DND-41 (cell line): Measurements from ENCODE around the gene CCDC192.

ENCODE experiments used
- ATAC-seq: fragments of 200-7000 bp; cut with Tn5 transposase; 3 replicates; pipeline ENCODE4 v1.9.1; 2021; ENCODE audit warnings: low read depth; ENCODE audit not compliant: insufficient read depth
- DNase-seq: peaks from one replicate; pipeline ENCODE4 v3.0.0-alpha.2; 2020
- H2AFZ ChIP-seq: 2 replicates; pipeline ENCODE4 v1.6.0; 2012; ENCODE audit warnings: low read depth, low read length
- H3K27ac ChIP-seq: 2 replicates; pipeline ENCODE4 v1.5.1; 2012; ENCODE audit warnings: low read length, inconsistent platforms
- H3K27me3 ChIP-seq: fragments of 200-600 bp; sonication (generic); 2 replicates; pipeline ENCODE4 v1.6.0; 2012; ENCODE audit warnings: low read length, mild to moderate bottlenecking, inconsistent platforms; ENCODE audit not compliant: insufficient read depth, poor library complexity
- H3K36me3 ChIP-seq: 2 replicates; pipeline ENCODE4 v1.5.1; 2012; ENCODE audit warnings: low read length, inconsistent platforms; ENCODE audit not compliant: insufficient read depth
- H3K4me1 ChIP-seq: 2 replicates; pipeline ENCODE4 v1.5.1; 2012; ENCODE audit warnings: mild to moderate bottlenecking, low read length; ENCODE audit not compliant: insufficient read depth
- H3K4me2 ChIP-seq: 2 replicates; pipeline ENCODE4 v1.6.0; 2012; ENCODE audit warnings: mild to moderate bottlenecking, moderate library complexity, low read length, inconsistent platforms; ENCODE audit not compliant: insufficient read depth
- H3K4me3 ChIP-seq, 2 experiments: fragments of 200-600 bp in 1 of 2; shearing (Covaris generic) in 1 of 2; 2 replicates each; pipeline ENCODE4 v1.5.1; 2012 to 2016; ENCODE audit warnings: inconsistent platforms in 2 of 2, low read length in 2 of 2, mild to moderate bottlenecking in 2 of 2, low read depth in 1 of 2, moderate library complexity in 1 of 2
- H3K79me2 ChIP-seq: 2 replicates; pipeline ENCODE4 v1.6.0; 2012; ENCODE audit warnings: low read length, inconsistent platforms; ENCODE audit not compliant: insufficient read depth
- H3K9ac ChIP-seq: 2 replicates; pipeline ENCODE4 v1.6.0; 2012; ENCODE audit warnings: low read depth, mild to moderate bottlenecking, inconsistent platforms, low read length, moderate library complexity
- H3K9me3 ChIP-seq: 2 replicates; pipeline ENCODE4 v1.5.1; 2012; ENCODE audit warnings: low read length, moderate library complexity, mild to moderate bottlenecking, inconsistent platforms; ENCODE audit not compliant: insufficient read depth, severe bottlenecking
- H4K20me1 ChIP-seq: 2 replicates; pipeline ENCODE4 v1.6.0; 2012; ENCODE audit warnings: low read length; ENCODE audit not compliant: insufficient read depth
- CTCF ChIP-seq: IDR thresholded peaks from 2 replicates; pipeline ENCODE4 v1.5.1; 2012; ENCODE audit warnings: borderline replicate concordance, low read length, moderate library complexity, mild to moderate bottlenecking; ENCODE audit not compliant: poor library complexity, severe bottlenecking; ENCODE audit errors: extremely low read depth
- EZH2 ChIP-seq: IDR thresholded peaks from 3 replicates; pipeline ENCODE4 v1.6.1; 2012; ENCODE audit warnings: borderline replicate concordance, low read depth, mild to moderate bottlenecking, moderate library complexity, low read length, inconsistent platforms; ENCODE audit not compliant: severe bottlenecking

Gene CCDC192

GRCh38 chr5:127931396-127931795 is 228.2 kb downstream of the CCDC192 start:
- Histone ChIP-seq H3K4me3 (no peak overlapping the region), H3K4me2 (no peak overlapping the region), H3K9ac (no peak overlapping the region), H3K36me3 (no peaks in the 10 kb centered on the region), H3K9me3 (no peaks in the 10 kb centered on the region), H3K79me2 (no peaks in the 10 kb centered on the region), H4K20me1 (no peaks in the 10 kb centered on the region), H3K27ac (no peak overlapping the region), H3K27me3 (no peaks in the 10 kb centered on the region), H3K4me1 (no peaks in the 10 kb centered on the region), H2AFZ (no peak overlapping the region)
- TF ChIP-seq CTCF, result no peak
- no peak for TF ChIP-seq EZH2
- no peak for ATAC-seq
- DNase-seq, result no peak

GRCh38 chr5:127933348-127933747 is 230.2 kb downstream of the CCDC192 start:
- ATAC-seq, result no peak
- H3K27me3 ChIP-seq, result no peaks in the 10 kb centered on the region
- TF ChIP-seq CTCF (no peak), EZH2 (no peak)

GRCh38 chr5:127934791-127935256 is 231.6 kb downstream of the CCDC192 start:
- Histone ChIP-seq H3K27ac (no peak overlapping the region), H3K9me3 (no peaks in the 10 kb centered on the region), H3K36me3 (no peaks in the 10 kb centered on the region), H3K4me3 (no peak overlapping the region), H2AFZ (no peak overlapping the region), H3K4me1 (no peaks in the 10 kb centered on the region), H3K79me2 (no peaks in the 10 kb centered on the region), H4K20me1 (no peaks in the 10 kb centered on the region), H3K9ac (no peak overlapping the region), H3K27me3 (no peaks in the 10 kb centered on the region), H3K4me2 (no peak overlapping the region)
- TF ChIP-seq EZH2, result no peak
- TF ChIP-seq CTCF, result no peak
- no peak for ATAC-seq
- no peak for DNase-seq

More at GRCh38 chr5:127933348-127933747, 230.2 kb downstream of the CCDC192 start:
- Histone ChIP-seq H2AFZ (no peak overlapping the region), H3K9me3 (no peaks in the 10 kb centered on the region), H3K4me2 (no peak overlapping the region), H3K4me1 (no peaks in the 10 kb centered on the region), H3K9ac (no peak overlapping the region), H3K36me3 (no peaks in the 10 kb centered on the region), H3K4me3 (no peak overlapping the region), H3K27ac (no peak overlapping the region), H3K79me2 (no peaks in the 10 kb centered on the region), H4K20me1 (no peaks in the 10 kb centered on the region)
- no peak for DNase-seq

GRCh38 chr5:127935398-127935797 is 232.2 kb downstream of the CCDC192 start:
- no peak overlapping the region for H3K4me2 ChIP-seq
- ATAC-seq (no peak), DNase-seq (no peak)
- H3K9ac ChIP-seq, result no peak overlapping the region
- H3K79me2 ChIP-seq, result no peaks in the 10 kb centered on the region
- no peaks in the 10 kb centered on the region for H4K20me1 ChIP-seq
- no peaks in the 10 kb centered on the region for H3K27me3 ChIP-seq
- no peak overlapping the region for H3K4me3 ChIP-seq
- no peak overlapping the region for H3K27ac ChIP-seq
- no peaks in the 10 kb centered on the region for H3K36me3 ChIP-seq
- no peak for TF ChIP-seq CTCF
- no peak for TF ChIP-seq EZH2
- H3K4me1 ChIP-seq, result no peaks in the 10 kb centered on the region
- no peaks in the 10 kb centered on the region for H3K9me3 ChIP-seq
- no peak overlapping the region for H2AFZ ChIP-seq
